ENCODE measurements around the gene PHC3. TPM values are rescaled to one million over a fixed set of nuclear protein-coding genes. Genes with fewer than 3 reads are reported as not detected.

Gene PHC3
- total and polyA plus RNA-seq, 2 experiments from 2014 or later: 17.5 to 72.2 TPM

- in situ Hi-C loops (cut with MboI): no loop called here
- TF ChIP-seq EZH2phosphoT487 (IDR thresholded peaks at IDR 0.05; ENCODE audit: insufficient read depth, low read depth) (no peak), EZH2 (IDR thresholded peaks at IDR 0.05; ENCODE audit: insufficient read depth, poor library complexity, severe bottlenecking) (no peak)
- H3K9me2 ChIP-seq (ENCODE audit: insufficient read depth): no peaks in the 10 kb centered on the region
- no peaks in the 10 kb centered on the region for H4K20me1 ChIP-seq (ENCODE audit: insufficient read depth)
- H3K4me2 ChIP-seq (ENCODE audit: unreplicated experiment): no peak overlapping the region
- no peak for DNase-seq
- H2AFZ ChIP-seq: no peak overlapping the region
- no peak overlapping the region for H3K9ac ChIP-seq
- H3K4me3 ChIP-seq: no peak overlapping the region
- WGBS, 2 experiments (ENCODE audit: low coverage in 1 of 2, low lambda C conversion rate in 2 of 2, missing lambda C conversion rate in 2 of 2): 79 to 86% methylated on average over 4 of the region's 4 CpGs
- peaks cover 39% of the 10 kb centered on the region; the same call in 1 of the 2 replicates for H3K79me2 ChIP-seq (ENCODE audit: insufficient read depth)
- no peak overlapping the region for H3K27ac ChIP-seq
- no peaks in the 10 kb centered on the region; the same call in 1 of the 2 replicates for H3F3A ChIP-seq (ENCODE audit: insufficient read depth)
- 0 out of 2 replicates have a peak, but pooled peaks cover 6% of the 10 kb centered on the region for H3K4me1 ChIP-seq (ENCODE audit: insufficient read depth)
- H3K9me3 ChIP-seq (ENCODE audit: low read depth): no peaks in the 10 kb centered on the region
- peaks cover 82% of the 10 kb centered on the region for H3K36me3 ChIP-seq (ENCODE audit: low read depth)
- H3K27me3 ChIP-seq (replicated peaks; ENCODE audit: insufficient read depth): no peaks in the 10 kb centered on the region
These were observed 85.8 kb downstream of the PHC3 start for GRCh38 chr3:170095771-170096170.

- no peaks in the 10 kb centered on the region for H3K9me2 ChIP-seq (ENCODE audit: insufficient read depth)
- peaks cover 34% of the 10 kb centered on the region; the same call in 1 of the 2 replicates for H3K79me2 ChIP-seq (ENCODE audit: insufficient read depth)
- no peak overlapping the region for H3K9ac ChIP-seq
- H3F3A ChIP-seq (ENCODE audit: insufficient read depth): no peaks in the 10 kb centered on the region; the same call in 1 of the 2 replicates
- DNase-seq: no peak
- 98 to 99% methylated on average over 3 of the region's 3 CpGs for WGBS, 2 experiments (ENCODE audit: low coverage in 1 of 2, low lambda C conversion rate in 2 of 2, missing lambda C conversion rate in 2 of 2)
- in situ Hi-C loops (cut with MboI): no loop called here
- no peaks in the 10 kb centered on the region for H3K4me1 ChIP-seq (ENCODE audit: insufficient read depth)
- H3K4me2 ChIP-seq (ENCODE audit: unreplicated experiment): no peak overlapping the region
- no peak for TF ChIP-seq EZH2phosphoT487 (IDR thresholded peaks at IDR 0.05; ENCODE audit: insufficient read depth, low read depth)
- no peak for TF ChIP-seq EZH2 (IDR thresholded peaks at IDR 0.05; ENCODE audit: insufficient read depth, poor library complexity, severe bottlenecking)
- H2AFZ ChIP-seq: no peak overlapping the region
- H3K27me3 ChIP-seq (replicated peaks; ENCODE audit: insufficient read depth): no peaks in the 10 kb centered on the region
- H3K9me3 ChIP-seq (ENCODE audit: low read depth): no peaks in the 10 kb centered on the region
- H3K4me3 ChIP-seq: no peak overlapping the region
- H4K20me1 ChIP-seq (ENCODE audit: insufficient read depth): no peaks in the 10 kb centered on the region
- H3K36me3 ChIP-seq (ENCODE audit: low read depth): peaks cover 61% of the 10 kb centered on the region
- H3K27ac ChIP-seq: no peak overlapping the region
These were observed 88.6 kb downstream of the PHC3 start for GRCh38 chr3:170092907-170093306.

- H3K27me3 ChIP-seq (replicated peaks; ENCODE audit: insufficient read depth): no peaks in the 10 kb centered on the region
- H2AFZ ChIP-seq: no peak overlapping the region
- TF ChIP-seq EZH2 (IDR thresholded peaks at IDR 0.05; ENCODE audit: insufficient read depth, poor library complexity, severe bottlenecking) (no peak), EZH2phosphoT487 (IDR thresholded peaks at IDR 0.05; ENCODE audit: insufficient read depth, low read depth) (no peak)
- no peak overlapping the region for H3K27ac ChIP-seq
- no peak overlapping the region for H3K9ac ChIP-seq
- no peak overlapping the region for H3K4me2 ChIP-seq (ENCODE audit: unreplicated experiment)
- no peaks in the 10 kb centered on the region for H3K4me1 ChIP-seq (ENCODE audit: insufficient read depth)
- H3F3A ChIP-seq (ENCODE audit: insufficient read depth): no peaks in the 10 kb centered on the region; the same call in 1 of the 2 replicates
- H3K9me3 ChIP-seq (ENCODE audit: low read depth): no peaks in the 10 kb centered on the region
- H3K4me3 ChIP-seq: no peak overlapping the region
- H3K79me2 ChIP-seq (ENCODE audit: insufficient read depth): peaks cover 34% of the 10 kb centered on the region; the same call in 1 of the 2 replicates
- no peaks in the 10 kb centered on the region for H4K20me1 ChIP-seq (ENCODE audit: insufficient read depth)
- in situ Hi-C loops (cut with MboI): no loop called here
- H3K9me2 ChIP-seq (ENCODE audit: insufficient read depth): no peaks in the 10 kb centered on the region
- no peak for DNase-seq
- peaks cover 51% of the 10 kb centered on the region for H3K36me3 ChIP-seq (ENCODE audit: low read depth)
These were observed 90.9 kb downstream of the PHC3 start for GRCh38 chr3:170090601-170090981.

- Histone ChIP-seq H3K4me1 (ENCODE audit: insufficient read depth) (no peaks in the 10 kb centered on the region), H3K36me3 (ENCODE audit: low read depth) (peaks cover 51% of the 10 kb centered on the region), H3K27me3 (replicated peaks; ENCODE audit: insufficient read depth) (no peaks in the 10 kb centered on the region), H3F3A (ENCODE audit: insufficient read depth) (no peaks in the 10 kb centered on the region; the same call in 1 of the 2 replicates), H3K79me2 (ENCODE audit: insufficient read depth) (peaks cover 34% of the 10 kb centered on the region; the same call in 1 of the 2 replicates), H3K27ac (no peak overlapping the region), H3K9me3 (ENCODE audit: low read depth) (no peaks in the 10 kb centered on the region), H3K4me2 (ENCODE audit: unreplicated experiment) (no peak overlapping the region), H2AFZ (no peak overlapping the region), H3K9me2 (ENCODE audit: insufficient read depth) (no peaks in the 10 kb centered on the region), H3K4me3 (no peak overlapping the region), H3K9ac (no peak overlapping the region), H4K20me1 (ENCODE audit: insufficient read depth) (no peaks in the 10 kb centered on the region)
- TF ChIP-seq EZH2phosphoT487 (IDR thresholded peaks at IDR 0.05; ENCODE audit: insufficient read depth, low read depth) (no peak), EZH2 (IDR thresholded peaks at IDR 0.05; ENCODE audit: insufficient read depth, poor library complexity, severe bottlenecking) (no peak)
- no peak for DNase-seq
- in situ Hi-C loops (cut with MboI): no loop called here
- WGBS, 2 experiments (ENCODE audit: low coverage in 1 of 2, low lambda C conversion rate in 2 of 2, missing lambda C conversion rate in 2 of 2): 95 to 100% methylated on average over 2 to 3 of the region's 3 CpGs
These were observed 91.5 kb downstream of the PHC3 start for GRCh38 chr3:170089862-170090600.

All from GM23248 (cell line).